IMR-90 (cell line): ENCODE data around the gene C1orf116. TPM values are rescaled to one million over a fixed set of nuclear protein-coding genes. Genes with fewer than 3 reads are reported as not detected.

Experiments
- ATAC-seq: fragments of 200-7000 bp; cut with Tn5 transposase; 2 replicates; pipeline ENCODE4 v1.9.1; 2020; ENCODE audit warnings: low read depth, mild to moderate bottlenecking, moderate library complexity
- BruUV-seq: library from RNA; stranded (reverse); fragments of 400-500 nt; replicated peaks from 2 replicates; lab custom pipeline; 2021; lab: Mats Ljungman, UMichigan
- CTCF ChIA-PET: fragments of 300-600 bp; formaldehyde crosslinking; extraction: SDS; loops from one replicate; lab custom pipeline; 2021; ENCODE audit warnings: antibody characterized with exemption; lab: Yijun Ruan, JAX
- POLR2A ChIA-PET: fragments of 300-600 bp; sonication (Branson Sonifier 250); formaldehyde crosslinking; loops from one replicate; lab custom pipeline; 2022; ENCODE audit warnings: antibody characterized with exemption; ENCODE audit not compliant: unreplicated experiment; lab: Charles Lee
- DNase-seq: peaks from one replicate; pipeline ENCODE4 v3.0.0; 2013
- H2AFZ ChIP-seq: replicated peaks from 2 replicates; pipeline ENCODE3; 2013; ENCODE audit warnings: low read length, mild to moderate bottlenecking; ENCODE audit not compliant: poor library complexity
- H2AK5ac ChIP-seq: 2 replicates; pipeline ENCODE4 v1.6.1; 2013; ENCODE audit warnings: low read depth, low read length, inconsistent platforms
- H2AK9ac ChIP-seq: replicated peaks from 2 replicates; pipeline ENCODE3; 2013; ENCODE audit warnings: mild to moderate bottlenecking, low read depth, low read length, moderate library complexity; ENCODE audit not compliant: poor library complexity
- H2BK120ac ChIP-seq: 2 replicates; pipeline ENCODE4 v1.6.1; 2013; ENCODE audit warnings: low read depth, low read length, inconsistent platforms
- H2BK15ac ChIP-seq: 3 replicates; pipeline ENCODE4 v1.6.1; 2013; ENCODE audit warnings: low read depth, low read length, inconsistent platforms
- H2BK20ac ChIP-seq: 2 replicates; pipeline ENCODE4 v1.6.1; 2013; ENCODE audit warnings: low read depth, mild to moderate bottlenecking, inconsistent platforms, low read length, moderate library complexity
- H2BK5ac ChIP-seq: 2 replicates; pipeline ENCODE4 v1.6.1; 2013; ENCODE audit warnings: mild to moderate bottlenecking, low read depth, low read length, inconsistent platforms; ENCODE audit not compliant: poor library complexity, severe bottlenecking
- H3K14ac ChIP-seq: replicated peaks from 2 replicates; pipeline ENCODE4 v1.6.1; 2013; ENCODE audit warnings: low read depth, low read length, inconsistent platforms
- H3K18ac ChIP-seq: 2 replicates; pipeline ENCODE4 v1.6.1; 2013; ENCODE audit warnings: low read depth, low read length, control low read depth
- H3K23ac ChIP-seq: 2 replicates; pipeline ENCODE4 v1.6.1; 2013; ENCODE audit warnings: low read depth, low read length, inconsistent platforms
- H3K27ac ChIP-seq: 2 replicates; pipeline ENCODE4 v1.5.1; 2013; ENCODE audit warnings: mild to moderate bottlenecking, control low read depth, low read length; ENCODE audit not compliant: insufficient read depth
- H3K27me3 ChIP-seq: 2 replicates; pipeline ENCODE4 v1.6.1; 2013; ENCODE audit warnings: low read length; ENCODE audit not compliant: control insufficient read depth, insufficient read depth
- H3K36me3 ChIP-seq: 2 replicates; pipeline ENCODE4 v1.6.1; 2013; ENCODE audit warnings: low read length, mixed read lengths; ENCODE audit not compliant: control insufficient read depth, insufficient read depth
- H3K4ac ChIP-seq: 2 replicates; pipeline ENCODE4 v1.6.1; 2013; ENCODE audit warnings: low read depth, low read length, inconsistent platforms
- H3K4me1 ChIP-seq: 2 replicates; pipeline ENCODE4 v1.6.1; 2013; ENCODE audit warnings: low read length, mixed read lengths; ENCODE audit not compliant: control insufficient read depth, insufficient read depth
- H3K4me2 ChIP-seq: 2 replicates; pipeline ENCODE4 v1.6.1; 2013; ENCODE audit warnings: low read depth, mild to moderate bottlenecking, control low read depth, low read length, moderate library complexity
- H3K4me3 ChIP-seq: 2 replicates; pipeline ENCODE4 v1.5.1; 2013; ENCODE audit warnings: low read depth, mild to moderate bottlenecking, control low read depth, low read length, moderate library complexity; ENCODE audit not compliant: insufficient read depth
- H3K56ac ChIP-seq: 2 replicates; pipeline ENCODE4 v1.6.1; 2013; ENCODE audit warnings: low read length, inconsistent platforms; ENCODE audit not compliant: insufficient read depth; ENCODE audit errors: extremely low read depth
- H3K79me1 ChIP-seq, 2 experiments: 2 replicates each; pipeline ENCODE4 v1.6.1; 2013; ENCODE audit warnings: low read length in 2 of 2, inconsistent platforms in 1 of 2, low read depth in 1 of 2
- H3K9ac ChIP-seq: 2 replicates; pipeline ENCODE4 v1.6.1; 2013; ENCODE audit warnings: low read depth, low read length, control low read depth
- H3K9me1 ChIP-seq: 2 replicates; pipeline ENCODE4 v1.6.1; 2013; ENCODE audit warnings: low read length, inconsistent platforms; ENCODE audit not compliant: insufficient read depth
- H3K9me3 ChIP-seq: 2 replicates; pipeline ENCODE4 v1.6.1; 2013; ENCODE audit warnings: low read length; ENCODE audit not compliant: control insufficient read depth, insufficient read depth
- H4K20me1 ChIP-seq: 2 replicates; pipeline ENCODE4 v1.6.1; 2013; ENCODE audit warnings: low read length, inconsistent platforms; ENCODE audit not compliant: insufficient read depth
- H4K5ac ChIP-seq: 2 replicates; pipeline ENCODE4 v1.6.1; 2013; ENCODE audit warnings: mild to moderate bottlenecking, low read depth, low read length, control low read depth
- H4K8ac ChIP-seq, 2 experiments: 2 replicates each; pipeline ENCODE4 v1.6.1; 2013; ENCODE audit warnings: low read depth in 2 of 2, low read length in 2 of 2, control low read depth in 1 of 2, inconsistent platforms in 1 of 2
- H4K91ac ChIP-seq: 2 replicates; pipeline ENCODE4 v1.6.1; 2013; ENCODE audit warnings: low read depth, low read length, inconsistent platforms; ENCODE audit not compliant: insufficient read depth
- CEBPB ChIP-seq: IDR thresholded peaks from 2 replicates; pipeline ENCODE4 v1.6.1; 2012; ENCODE audit warnings: low read depth, low read length, improper control_type of control experiment
- CHD1 ChIP-seq: IDR thresholded peaks from 2 replicates; pipeline ENCODE4 v1.6.1; 2012; ENCODE audit warnings: low read depth, low read length, improper control_type of control experiment
- RAD21 ChIP-seq: IDR thresholded peaks from 2 replicates; pipeline ENCODE4 v1.6.1; 2012; ENCODE audit warnings: low read length, improper control_type of control experiment
- SMC3 ChIP-seq: fragments of 150-350 bp; IDR thresholded peaks from 2 replicates; pipeline ENCODE4 v1.6.1; 2016; ENCODE audit warnings: low read depth, mild to moderate bottlenecking, antibody characterized with exemption, low read length, moderate library complexity
- WGBS, 2 experiments: methylation state at CpG; one replicate each; pipeline versions ENCODE4 v1.1.5 to v1.1.7; 2013; ENCODE audit warnings: missing lambda C conversion rate in 2 of 2; ENCODE audit not compliant: insufficient read length in 1 of 2; ENCODE audit errors: extremely low coverage in 2 of 2; 5-methylcytosine and 5-hydroxymethylcytosine counted together
- dilution Hi-C: fragments of 300-500 bp; cut with HindIII; formaldehyde crosslinking; loops from one replicate; pipeline ENCODE4 v1.14.3; 2018; ENCODE audit warnings: low sequenced_read_pairs; ENCODE audit not compliant: unreplicated experiment
- in situ Hi-C: fragments of 300-500 bp; cut with MboI; formaldehyde crosslinking; loops from 3 replicates; pipeline ENCODE4 v1.14.3; 2019; ENCODE audit warnings: low sequenced_read_pairs, inconsistent platforms, mixed read lengths
- intact Hi-C: fragments of 100-400 bp; cut with micrococcal nuclease; formaldehyde crosslinking; loops from 2 replicates; pipeline ENCODE4 v1.10.0; 2022
- polyA plus RNA-seq, 3 experiments: library from polyadenylated mRNA; depleted of rRNA; stranded (reverse); fragments of >200 nt; gene quantifications; 2 replicates each; pipeline ENCODE4 v1.2.3, GENCODE V29; 2012; ENCODE audit warnings: low replicate concordance in 1 of 3
- total RNA-seq: library from RNA; depleted of rRNA; stranded (reverse); fragments of >200 nt; gene quantifications from 2 replicates; pipeline ENCODE4 v1.2.3, GENCODE V29; 2012
- TF ChIP-seq, protein P1 (sequence below): fragments of 150-350 bp; IDR thresholded peaks from 2 replicates; pipeline ENCODE4 v1.6.1; 2016; ENCODE audit warnings: low read depth, mild to moderate bottlenecking, low read length, moderate library complexity, borderline replicate concordance
- TF ChIP-seq, protein P2 (sequence below): fragments of 150-350 bp; IDR thresholded peaks from 2 replicates; pipeline ENCODE4 v1.6.1; 2017; ENCODE audit warnings: mild to moderate bottlenecking, antibody characterized with exemption, low read length, low read depth

Gene C1orf116
- total and polyA plus RNA-seq, 2 of the 4 experiments (the other 2 are of a cell fraction), result under 0.01 to 0.03 TPM

DNA sequence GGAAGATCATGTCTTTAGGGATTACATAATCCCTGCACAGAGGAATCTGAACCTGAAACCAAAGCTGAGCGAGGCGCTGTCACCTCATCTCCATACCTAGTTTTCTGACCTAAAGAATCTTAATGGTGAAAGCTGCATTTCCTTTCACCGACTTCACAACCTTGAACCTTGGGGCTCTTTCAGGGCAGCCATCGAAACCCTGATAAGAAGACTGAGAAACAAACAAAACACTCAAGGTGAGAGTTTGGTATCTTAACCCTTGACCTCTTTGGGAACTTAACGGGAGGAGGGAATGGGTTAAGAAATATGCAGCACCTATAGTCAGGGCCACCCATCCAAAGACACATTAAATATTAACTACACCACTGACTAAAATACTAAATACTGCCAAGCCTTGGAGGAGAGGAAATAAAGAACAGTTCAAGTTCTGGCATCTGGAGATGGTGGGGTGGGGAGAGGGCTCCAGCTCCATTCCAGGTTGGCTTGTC lies 2.0 kb downstream of the C1orf116 start:
- H3K27me3 ChIP-seq, result peaks cover 10% of the 10 kb centered on the region
- no peak overlapping the region for H3K18ac ChIP-seq
- in situ Hi-C loops (no loop called here), dilution Hi-C loops (no loop called here), intact Hi-C loops (no loop called here)
- no peaks in the 10 kb centered on the region for H4K20me1 ChIP-seq
- no peak overlapping the region for H3K4me2 ChIP-seq
- H3K56ac ChIP-seq, result no peak overlapping the region
- CTCF ChIA-PET, result interaction anchor here (2.0 kb wide), 1 partner anchor 19 kb away, joined by 5 read pairs; no protein-coding TSS in a partner anchor
- no peaks in the 10 kb centered on the region for H3K36me3 ChIP-seq
- H2AK9ac ChIP-seq, result no peak overlapping the region
- H3K79me1 ChIP-seq, result no peaks in the 10 kb centered on the region
- H3K4ac ChIP-seq, result no peak overlapping the region
- H2BK120ac ChIP-seq, result no peak overlapping the region
- no peaks in the 10 kb centered on the region for H3K9me3 ChIP-seq
- H2AK5ac ChIP-seq, result no peak overlapping the region
- ATAC-seq, result no peak
- H2BK20ac ChIP-seq, result no peak overlapping the region
- peaks cover 6% of the 10 kb centered on the region; the same call in 1 of the 2 replicates for H3K9me1 ChIP-seq
- no peaks in the 10 kb centered on the region for H3K4me1 ChIP-seq
- no peak overlapping the region for H2AFZ ChIP-seq
- no peak overlapping the region for H3K23ac ChIP-seq
- no peak overlapping the region for H3K4me3 ChIP-seq
- no peak overlapping the region for H2BK5ac ChIP-seq
- DNase-seq, result no peak
- WGBS, 2 experiments, result no CpG with 5 or more reads among the region's 5 CpGs
- H4K5ac ChIP-seq, result no peak overlapping the region
- no peak overlapping the region for H3K27ac ChIP-seq
- POLR2A ChIA-PET, result no interaction called here
- BruUV-seq, result no TSS peak
- no peak overlapping the region for H4K91ac ChIP-seq
- no peak overlapping the region for H4K8ac ChIP-seq
- no peak overlapping the region for H3K14ac ChIP-seq
- no peak for TF ChIP-seq RAD21
- no peak for TF ChIP-seq SMC3
- TF ChIP-seq, protein P1, sequence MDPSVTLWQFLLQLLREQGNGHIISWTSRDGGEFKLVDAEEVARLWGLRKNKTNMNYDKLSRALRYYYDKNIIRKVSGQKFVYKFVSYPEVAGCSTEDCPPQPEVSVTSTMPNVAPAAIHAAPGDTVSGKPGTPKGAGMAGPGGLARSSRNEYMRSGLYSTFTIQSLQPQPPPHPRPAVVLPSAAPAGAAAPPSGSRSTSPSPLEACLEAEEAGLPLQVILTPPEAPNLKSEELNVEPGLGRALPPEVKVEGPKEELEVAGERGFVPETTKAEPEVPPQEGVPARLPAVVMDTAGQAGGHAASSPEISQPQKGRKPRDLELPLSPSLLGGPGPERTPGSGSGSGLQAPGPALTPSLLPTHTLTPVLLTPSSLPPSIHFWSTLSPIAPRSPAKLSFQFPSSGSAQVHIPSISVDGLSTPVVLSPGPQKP, result no peak
- TF ChIP-seq CHD1, result no peak
- TF ChIP-seq CEBPB, result no peak
- TF ChIP-seq, protein P2, sequence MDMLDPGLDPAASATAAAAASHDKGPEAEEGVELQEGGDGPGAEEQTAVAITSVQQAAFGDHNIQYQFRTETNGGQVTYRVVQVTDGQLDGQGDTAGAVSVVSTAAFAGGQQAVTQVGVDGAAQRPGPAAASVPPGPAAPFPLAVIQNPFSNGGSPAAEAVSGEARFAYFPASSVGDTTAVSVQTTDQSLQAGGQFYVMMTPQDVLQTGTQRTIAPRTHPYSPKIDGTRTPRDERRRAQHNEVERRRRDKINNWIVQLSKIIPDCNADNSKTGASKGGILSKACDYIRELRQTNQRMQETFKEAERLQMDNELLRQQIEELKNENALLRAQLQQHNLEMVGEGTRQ, result no peak
- no peak overlapping the region for H3K9ac ChIP-seq
- H2BK15ac ChIP-seq, result no peak overlapping the region
